Karpas-422 (cell line): ENCODE data around the gene TMF1. TPM values are rescaled to one million over a fixed set of nuclear protein-coding genes. Genes with fewer than 3 reads are reported as not detected.

Experiments used
- DNase-seq: peaks from one replicate; pipeline ENCODE4 v3.0.0-alpha.2; 2015
- H2AFZ ChIP-seq: fragments of 200-600 bp; sonication (generic); 2 replicates; pipeline ENCODE4 v1.6.1; 2014; ENCODE audit warnings: antibody characterized with exemption, low read length, mixed read lengths
- H3K27ac ChIP-seq: fragments of 200-600 bp; sonication (generic); 2 replicates; pipeline ENCODE4 v1.5.1; 2014; ENCODE audit warnings: mild to moderate bottlenecking, low read length, moderate library complexity
- H3K27me3 ChIP-seq: fragments of 200-600 bp; sonication (generic); 2 replicates; pipeline ENCODE4 v1.6.1; 2014; ENCODE audit warnings: low read length, mixed read lengths
- H3K36me3 ChIP-seq: fragments of 200-600 bp; sonication (generic); 2 replicates; pipeline ENCODE4 v1.6.1; 2014; ENCODE audit warnings: low read length, mixed read lengths; ENCODE audit not compliant: insufficient read depth
- H3K4me1 ChIP-seq: fragments of 200-600 bp; sonication (generic); 2 replicates; pipeline ENCODE4 v1.6.1; 2014; ENCODE audit warnings: mild to moderate bottlenecking, low read length, mixed read lengths
- H3K4me2 ChIP-seq: fragments of 200-600 bp; sonication (generic); 2 replicates; pipeline ENCODE4 v1.6.1; 2014; ENCODE audit warnings: low read length, low read depth, mild to moderate bottlenecking; ENCODE audit not compliant: poor library complexity, severe bottlenecking
- H3K4me3 ChIP-seq: fragments of 200-600 bp; sonication (generic); 2 replicates; pipeline ENCODE4 v1.5.1; 2014; ENCODE audit warnings: mild to moderate bottlenecking, antibody characterized with exemption, low read length, mixed read lengths
- H3K79me2 ChIP-seq: fragments of 200-600 bp; sonication (generic); 2 replicates; pipeline ENCODE4 v1.6.1; 2014; ENCODE audit warnings: mild to moderate bottlenecking, low read length, mixed read lengths
- H3K9ac ChIP-seq: fragments of 200-600 bp; sonication (generic); 2 replicates; pipeline ENCODE4 v1.6.0; 2014; ENCODE audit warnings: low read length
- H3K9me2 ChIP-seq: fragments of 200-600 bp; sonication (generic), shearing (Covaris generic); replicated peaks from 2 replicates; pipeline ENCODE4 v1.6.0; 2014; ENCODE audit warnings: mild to moderate bottlenecking, low read length, moderate library complexity; ENCODE audit not compliant: insufficient read depth
- H3K9me3 ChIP-seq: fragments of 300-700, 200-600 bp; sonication (generic); 2 replicates; pipeline ENCODE4 v1.6.1; 2014; ENCODE audit warnings: low read length, mixed read lengths
- H4K20me1 ChIP-seq: fragments of 200-600 bp; sonication (generic); 2 replicates; pipeline ENCODE4 v1.6.1; 2014; ENCODE audit warnings: mild to moderate bottlenecking, antibody characterized with exemption, low read length, low read depth; ENCODE audit not compliant: insufficient read depth
- total RNA-seq: library from RNA; depleted of rRNA; stranded (reverse); fragments of >200 nt; shearing (Covaris generic); gene quantifications from 2 replicates; pipeline ENCODE4 v1.2.3, GENCODE V29; 2014; ENCODE audit warnings: low replicate concordance

The TMF1 gene
- total RNA-seq, 1 experiment from 2014 or later: 25.2 TPM

- DNase-seq: no peak
- Histone ChIP-seq H3K36me3 (peaks cover 21% of the 10 kb centered on the region; the same call in 1 of the 2 replicates), H3K27ac (no peak overlapping the region), H4K20me1 (no peaks in the 10 kb centered on the region), H3K9me3 (no peaks in the 10 kb centered on the region), H3K4me3 (no peak overlapping the region), H3K9ac (no peak overlapping the region), H2AFZ (no peak overlapping the region), H3K4me1 (no peaks in the 10 kb centered on the region), H3K79me2 (no peaks in the 10 kb centered on the region), H3K9me2 (no peaks in the 10 kb centered on the region), H3K4me2 (no peak overlapping the region), H3K27me3 (no peaks in the 10 kb centered on the region)
Measured at GRCh38 chr3:68987322-68987721, 64.8 kb downstream of the TMF1 start.

GRCh38 chr3:68986496-68987208 lies 65.5 kb downstream of the TMF1 start:
- no peaks in the 10 kb centered on the region for H3K4me1 ChIP-seq
- no peak overlapping the region for H3K4me3 ChIP-seq
- no peak overlapping the region for H2AFZ ChIP-seq
- H3K9ac ChIP-seq: no peak overlapping the region
- no peak for DNase-seq
- no peak overlapping the region for H3K27ac ChIP-seq
- no peaks in the 10 kb centered on the region for H3K9me2 ChIP-seq
- H3K4me2 ChIP-seq: no peak overlapping the region
- no peaks in the 10 kb centered on the region for H3K27me3 ChIP-seq
- H3K36me3 ChIP-seq: peaks cover 21% of the 10 kb centered on the region; the same call in 1 of the 2 replicates
- no peaks in the 10 kb centered on the region for H4K20me1 ChIP-seq
- no peaks in the 10 kb centered on the region for H3K79me2 ChIP-seq
- no peaks in the 10 kb centered on the region for H3K9me3 ChIP-seq

- H2AFZ ChIP-seq: no peak overlapping the region
- no peak for DNase-seq
- H3K27me3 ChIP-seq: no peaks in the 10 kb centered on the region
- H3K79me2 ChIP-seq: no peaks in the 10 kb centered on the region
- no peak overlapping the region for H3K9ac ChIP-seq
- no peaks in the 10 kb centered on the region for H3K9me3 ChIP-seq
- H3K4me1 ChIP-seq: no peaks in the 10 kb centered on the region
- H3K4me2 ChIP-seq: no peak overlapping the region
- no peaks in the 10 kb centered on the region for H3K9me2 ChIP-seq
- no peak overlapping the region for H3K4me3 ChIP-seq
- no peak overlapping the region for H3K27ac ChIP-seq
- H3K36me3 ChIP-seq: peaks cover 29% of the 10 kb centered on the region; the same call in 1 of the 2 replicates
- H4K20me1 ChIP-seq: no peaks in the 10 kb centered on the region
Measured at GRCh38 chr3:68985146-68985790, 66.9 kb downstream of the TMF1 start.

- H4K20me1 ChIP-seq: no peaks in the 10 kb centered on the region
- no peak for DNase-seq
- no peaks in the 10 kb centered on the region for H3K9me2 ChIP-seq
Measured at GRCh38 chr3:68984011-68984530, 68.1 kb downstream of the TMF1 start.

GRCh38 chr3:68977486-68978167 lies 74.5 kb downstream of the TMF1 start:
- H3K9me2 ChIP-seq: no peaks in the 10 kb centered on the region
- no peaks in the 10 kb centered on the region for H3K79me2 ChIP-seq
- no peaks in the 10 kb centered on the region for H3K4me1 ChIP-seq

More at GRCh38 chr3:68984011-68984530, 68.1 kb downstream of the TMF1 start:
- Histone ChIP-seq H3K27ac (no peak overlapping the region), H3K4me1 (no peaks in the 10 kb centered on the region), H3K27me3 (no peaks in the 10 kb centered on the region), H3K36me3 (peaks cover 34% of the 10 kb centered on the region; the same call in 1 of the 2 replicates), H3K79me2 (no peaks in the 10 kb centered on the region), H3K9ac (no peak overlapping the region), H2AFZ (no peak overlapping the region), H3K9me3 (no peaks in the 10 kb centered on the region), H3K4me2 (no peak overlapping the region), H3K4me3 (no peak overlapping the region)

GRCh38 chr3:68974711-68975110 lies 77.4 kb downstream of the TMF1 start:
- peaks cover 9% of the 10 kb centered on the region; the same call in 1 of the 2 replicates for H3K36me3 ChIP-seq
- H3K4me1 ChIP-seq: no peaks in the 10 kb centered on the region
- no peak overlapping the region for H2AFZ ChIP-seq
- no peak overlapping the region for H3K9ac ChIP-seq
- no peaks in the 10 kb centered on the region for H3K9me2 ChIP-seq
- no peaks in the 10 kb centered on the region for H3K79me2 ChIP-seq
- H4K20me1 ChIP-seq: no peaks in the 10 kb centered on the region
- H3K9me3 ChIP-seq: no peaks in the 10 kb centered on the region
- no peak overlapping the region for H3K4me3 ChIP-seq
- DNase-seq: no peak
- H3K27ac ChIP-seq: no peak overlapping the region
- no peak overlapping the region for H3K4me2 ChIP-seq
- H3K27me3 ChIP-seq: no peaks in the 10 kb centered on the region

More at GRCh38 chr3:68977486-68978167, 74.5 kb downstream of the TMF1 start:
- no peak for DNase-seq
- Histone ChIP-seq H3K9me3 (no peaks in the 10 kb centered on the region), H3K4me3 (no peak overlapping the region), H3K27me3 (no peaks in the 10 kb centered on the region), H3K9ac (no peak overlapping the region), H3K27ac (no peak overlapping the region), H4K20me1 (no peaks in the 10 kb centered on the region), H3K36me3 (peaks cover 24% of the 10 kb centered on the region; the same call in 1 of the 2 replicates), H3K4me2 (no peak overlapping the region), H2AFZ (no peak overlapping the region)

GRCh38 chr3:68973639-68974038 lies 78.5 kb downstream of the TMF1 start:
- Histone ChIP-seq H3K9me2 (no peaks in the 10 kb centered on the region), H3K9me3 (no peaks in the 10 kb centered on the region), H3K4me2 (no peak overlapping the region), H3K27me3 (no peaks in the 10 kb centered on the region), H3K4me1 (no peaks in the 10 kb centered on the region), H2AFZ (no peak overlapping the region), H3K36me3 (peaks cover 3% of the 10 kb centered on the region; the same call in 1 of the 2 replicates), H4K20me1 (no peaks in the 10 kb centered on the region), H3K27ac (no peak overlapping the region), H3K9ac (no peak overlapping the region), H3K79me2 (no peaks in the 10 kb centered on the region), H3K4me3 (no peak overlapping the region)
- DNase-seq: no peak
